ENCODE measurements around the gene RNF217. TPM values are rescaled to one million over a fixed set of nuclear protein-coding genes. Genes with fewer than 3 reads are reported as not detected.

The RNF217 gene
- total RNA-seq (2014; rRNA removed; shearing (Covaris generic)): 5.4 and 7.3 TPM in 2 replicates

GRCh38 chr6:124961777-124962638 is at the start of gene RNF217:
TSS of gene RNF217 (plus strand) at chr6:124962437. CDS start at chr6:124962545, 108 bp downstream.

Other genes starting within 250 kb of the RNF217 start
- 44.5 and 50.9 TPM in 2 replicates for gene TPD52L1, start 191.3 kb downstream of the RNF217 start, total RNA-seq (2014; rRNA removed; shearing (Covaris generic))

Measured in A375 (cell line).